COLO668 (cell line): ENCODE data around the gene RECK.
A peak's percentile ranks its signal among the peaks of the same experiment; 100 is the strongest.
"Not testable (repeated sequence)": the region's sequence is repeated elsewhere in the genome, so short reads cannot be mapped to it uniquely, and the experiment has no call there.

Source experiments
- DNase-seq: peaks from one replicate; lab custom pipeline; 2025; ENCODE audit not compliant: unreplicated experiment; lab: John Stamatoyannopoulos, UW

The RECK gene

GRCh38 chr9:36063804-36064447, 27.2 kb downstream of the RECK start:
- no peak for DNase-seq

- DNase-seq, result no peak
These were observed 27.8 kb downstream of the RECK start for GRCh38 chr9:36064448-36065037.

DNA sequence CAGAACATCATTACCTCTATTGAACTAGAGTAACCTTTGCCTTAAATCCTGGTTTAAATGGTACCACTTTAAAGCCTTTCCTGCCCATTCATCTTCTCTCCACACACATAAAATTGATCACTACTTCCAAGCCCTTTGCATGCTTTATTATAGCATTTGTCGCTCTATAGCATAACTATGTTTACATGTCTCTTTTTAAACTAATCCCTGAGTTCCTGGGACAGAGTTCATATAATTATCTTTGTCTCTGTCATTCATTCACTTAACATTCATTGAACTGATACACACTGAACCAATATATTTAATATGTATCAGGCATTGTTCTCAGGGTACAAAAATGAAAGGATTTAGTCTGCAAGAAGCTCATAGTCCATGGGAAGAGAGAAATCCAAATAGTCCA, 37.3 kb downstream of the RECK start:
- DNase-seq, result no peak

- no peak for DNase-seq
These were observed 38.3 kb downstream of the RECK start for GRCh38 chr9:36074870-36075532.

- no peak for DNase-seq
These were observed 41.3 kb downstream of the RECK start for GRCh38 chr9:36078051-36078450.

DNA sequence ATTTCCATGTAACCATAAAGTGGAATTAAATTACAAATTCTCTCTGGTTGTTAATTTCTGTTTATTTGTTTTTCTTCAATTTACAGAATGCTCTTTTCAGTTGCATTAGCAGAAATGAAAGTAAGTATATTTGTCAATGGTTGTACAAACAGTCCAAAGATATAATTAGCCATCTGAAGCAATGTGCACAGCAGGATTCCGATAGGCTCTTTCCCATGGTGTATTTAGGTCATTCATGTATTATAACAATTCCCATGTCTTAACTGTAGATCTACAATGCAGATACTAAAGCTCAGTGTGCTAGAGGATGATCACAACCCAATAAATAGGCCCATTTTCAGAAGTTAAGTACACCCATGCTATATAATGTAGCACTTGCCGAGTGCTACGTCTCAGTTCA, 43.8 kb downstream of the RECK start:
- no peak for DNase-seq

GRCh38 chr9:36082931-36083330, 46.2 kb downstream of the RECK start:
- DNase-seq, result no peak

DNA sequence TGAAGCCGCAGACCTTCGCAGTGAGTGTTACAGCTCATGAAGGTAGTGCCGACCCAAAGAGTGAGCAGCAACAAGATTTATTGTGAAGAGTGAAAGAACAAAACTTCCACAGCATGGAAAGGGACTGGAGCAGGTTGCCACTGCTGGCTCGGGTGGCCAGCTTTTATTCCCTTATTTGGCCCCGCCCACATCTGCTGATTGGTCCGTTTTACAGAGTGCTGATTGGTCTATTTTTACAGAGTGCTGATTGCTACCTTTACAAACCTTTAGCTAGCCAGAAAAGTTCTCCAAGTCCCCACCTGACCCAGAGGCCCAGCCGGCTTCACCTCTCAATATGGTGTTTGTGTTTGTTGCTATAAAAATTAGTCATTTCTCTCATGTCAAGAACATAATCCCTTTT, 49.7 kb downstream of the RECK start:
- DNase-seq, result no peak

- not testable (repeated sequence) for DNase-seq
These were observed 50.3 kb downstream of the RECK start for GRCh38 chr9:36087054-36087453.

GRCh38 chr9:36088020-36088419, 51.3 kb downstream of the RECK start:
- DNase-seq, result no peak

DNA sequence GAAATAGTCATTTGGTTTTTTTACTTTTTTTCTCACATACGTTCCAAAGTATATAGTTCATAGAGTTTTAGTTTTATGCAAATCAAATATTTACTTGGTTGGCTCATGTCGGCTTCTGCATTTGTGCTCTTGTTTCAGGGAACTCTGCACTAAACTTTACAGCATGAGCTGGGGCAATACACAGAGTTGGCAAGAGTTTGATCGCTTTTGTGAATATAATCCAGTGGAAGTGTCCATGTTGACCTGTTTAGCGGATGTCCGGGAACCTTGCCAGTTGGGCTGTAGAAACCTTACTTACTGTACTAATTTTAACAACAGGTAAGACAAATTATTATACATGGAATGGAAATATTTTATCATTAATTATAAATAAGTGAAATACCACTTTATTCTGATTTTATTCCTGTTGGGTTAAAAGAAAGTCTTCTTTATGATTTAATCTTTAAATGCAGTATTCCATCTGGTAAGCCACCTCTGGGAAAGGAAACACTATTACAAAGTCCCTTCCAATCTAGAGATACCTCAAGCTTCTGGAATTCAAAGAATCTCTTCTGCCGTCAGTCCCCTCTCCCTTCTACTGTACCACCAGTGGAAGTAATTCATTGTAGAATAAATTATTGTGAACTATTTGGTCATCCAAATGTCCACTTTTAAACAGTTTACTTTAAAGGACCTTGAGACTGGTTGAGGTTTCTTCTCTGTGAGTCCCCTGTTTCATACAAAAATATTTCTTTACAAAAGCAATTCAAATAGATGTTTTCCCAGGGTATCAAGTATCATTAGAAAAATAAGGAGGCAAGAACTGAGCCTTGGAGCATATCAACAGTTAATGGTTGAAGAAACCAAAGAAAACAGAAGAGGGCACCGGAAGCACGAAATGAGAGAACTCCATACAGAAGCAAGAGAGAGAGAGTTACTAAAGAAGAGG, 54.6 kb downstream of the RECK start:
- no peak for DNase-seq

DNA sequence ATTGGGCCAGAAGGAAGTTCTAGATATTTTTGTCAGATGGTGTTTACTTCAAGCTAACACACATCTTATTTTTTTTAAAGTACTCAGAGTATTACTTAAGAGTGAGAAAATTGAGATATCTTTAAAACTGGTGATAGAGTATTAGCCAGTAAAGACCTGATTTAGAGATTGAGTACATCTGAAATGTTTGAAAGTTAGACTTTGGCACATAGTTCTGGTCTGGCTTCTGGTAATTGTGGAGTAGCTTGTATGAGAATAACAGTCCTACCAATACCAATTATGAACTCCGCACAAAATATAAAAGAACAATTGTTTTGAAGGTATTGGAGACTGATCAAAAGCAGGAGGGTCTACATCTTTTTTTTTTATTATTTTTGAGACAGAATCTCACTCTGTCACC, 55.3 kb downstream of the RECK start:
- no peak for DNase-seq

- DNase-seq, result no peak
These were observed 55.9 kb downstream of the RECK start for GRCh38 chr9:36092509-36093215.

DNA sequence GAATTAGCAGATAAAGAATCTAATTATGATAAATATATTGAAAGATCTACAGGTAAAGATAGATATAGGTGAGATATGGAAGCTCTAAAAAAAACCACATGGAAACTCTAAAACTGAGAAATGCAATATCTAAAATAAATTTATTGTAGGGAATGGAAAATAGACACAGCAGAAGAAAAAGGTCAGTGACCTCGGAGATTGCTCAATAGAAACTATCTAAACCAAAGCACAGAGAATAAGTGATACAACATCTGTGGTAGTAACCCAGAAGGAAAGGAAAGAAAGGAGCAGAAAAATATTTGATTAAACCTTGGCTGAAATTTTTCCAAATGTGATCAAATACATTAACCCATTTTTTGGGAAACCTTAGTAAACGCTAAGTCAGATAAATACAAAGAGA, 56.7 kb downstream of the RECK start:
- no peak for DNase-seq

- DNase-seq, result no peak
These were observed 63.0 kb downstream of the RECK start for GRCh38 chr9:36099718-36100117.

- no peak for DNase-seq
These were observed 63.8 kb downstream of the RECK start for GRCh38 chr9:36100532-36100931.

DNA sequence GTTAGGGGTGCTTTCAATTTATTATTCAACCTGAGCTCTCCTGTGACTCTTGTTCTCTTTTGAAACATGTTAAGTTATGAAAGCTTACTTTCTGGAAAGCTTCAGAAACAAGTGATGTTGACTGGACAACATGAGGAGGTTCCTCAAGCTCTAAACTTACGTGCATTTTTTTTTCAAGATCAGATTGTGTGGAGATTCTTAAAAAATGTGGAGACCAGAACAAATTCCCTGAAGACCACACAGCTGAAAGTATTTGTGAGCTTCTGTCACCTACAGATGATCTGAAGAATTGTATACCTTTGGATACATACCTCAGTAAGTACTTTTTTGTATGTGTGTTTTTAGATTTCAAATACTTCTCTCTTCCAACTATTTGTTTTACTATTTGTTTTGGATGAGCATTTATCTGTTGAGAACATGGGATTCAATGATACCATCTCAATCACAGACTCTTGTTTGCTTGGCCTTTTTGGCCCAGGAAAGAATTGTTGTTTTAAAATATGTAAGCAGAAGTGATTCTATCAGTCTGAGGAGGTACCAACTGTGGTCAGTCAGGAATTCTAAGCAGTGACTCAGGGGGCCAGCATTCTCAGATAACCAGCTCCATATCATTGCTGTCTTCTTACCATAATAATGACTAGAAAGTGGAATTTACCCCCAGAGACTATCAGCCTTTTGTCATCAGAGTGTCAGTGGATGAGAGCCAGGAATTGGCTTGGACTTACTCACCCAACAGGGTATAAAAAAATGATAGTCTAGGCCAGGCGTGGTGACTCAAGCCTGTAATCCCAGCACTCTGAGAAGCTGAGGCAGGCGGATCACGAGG, 65.4 kb downstream of the RECK start:
- no peak for DNase-seq

DNA sequence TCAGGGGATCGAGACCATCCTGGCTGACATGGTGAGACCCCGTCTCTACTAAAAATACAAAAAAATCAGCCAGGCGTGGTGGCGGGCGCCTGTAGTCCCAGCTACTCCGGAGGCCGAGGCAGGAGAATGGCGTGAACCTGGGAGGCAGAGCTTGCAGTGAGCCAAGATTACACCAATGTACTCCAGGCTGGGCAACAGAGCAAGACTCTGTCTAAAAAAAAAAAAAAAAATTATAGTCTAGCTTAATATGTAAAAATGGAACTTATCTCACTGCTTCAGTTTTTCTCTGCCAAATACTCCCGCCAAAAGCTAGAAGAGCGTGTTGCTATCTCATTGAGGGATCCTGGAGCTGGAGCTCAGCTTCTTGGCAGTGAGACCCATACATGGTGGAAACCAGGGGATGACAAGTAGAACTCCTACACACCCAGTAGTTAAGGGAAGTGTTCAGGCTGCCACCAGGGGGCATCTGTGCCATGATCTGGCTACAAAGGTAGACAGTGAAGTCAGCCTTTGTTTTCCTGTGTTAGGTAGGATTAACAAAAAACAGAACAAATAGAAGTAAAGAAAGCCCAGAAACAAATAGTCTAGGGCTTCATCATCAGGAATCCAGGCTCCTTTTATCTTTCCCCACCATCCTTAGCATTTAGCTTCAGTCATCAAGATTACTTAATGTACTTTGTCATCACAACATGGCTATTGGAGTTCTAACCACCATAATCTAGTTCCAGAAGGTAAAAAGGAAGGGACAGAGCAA, 66.2 kb downstream of the RECK start:
- peak; percentile 67 for DNase-seq

GRCh38 chr9:36109071-36109470, 72.4 kb downstream of the RECK start:
- DNase-seq, result no peak
